NCI-H446 (cell line): ENCODE results near the gene CAGE1.
"Not testable (repeated sequence)": the region's sequence is repeated elsewhere in the genome, so short reads cannot be mapped to it uniquely, and the experiment has no call there.

Experiments used
- DNase-seq, 2 experiments: peaks; one replicate each; lab custom pipeline; 2025; lab: John Stamatoyannopoulos, UW

The CAGE1 gene

DNA sequence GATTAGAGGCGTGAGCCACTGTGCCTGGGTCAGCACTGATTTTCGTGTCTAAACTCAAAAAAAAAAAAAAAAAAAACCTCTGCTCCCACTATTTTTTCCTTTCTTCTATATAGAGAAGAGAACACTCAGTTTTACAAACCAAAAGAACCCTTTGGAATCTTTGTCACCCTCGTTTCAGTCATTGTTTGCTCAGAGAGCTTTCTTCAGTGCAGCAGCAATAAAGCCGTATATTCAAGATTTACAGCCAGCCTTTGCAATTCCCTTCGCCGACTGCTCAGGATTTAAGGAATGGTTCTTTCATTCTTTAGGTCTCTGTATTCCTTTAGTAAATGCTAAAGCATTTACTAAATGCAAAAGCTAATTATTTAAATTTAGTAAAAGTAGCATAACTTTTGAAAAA lies 20.2 kb upstream of the CAGE1 start:
- no peak for DNase-seq

DNA sequence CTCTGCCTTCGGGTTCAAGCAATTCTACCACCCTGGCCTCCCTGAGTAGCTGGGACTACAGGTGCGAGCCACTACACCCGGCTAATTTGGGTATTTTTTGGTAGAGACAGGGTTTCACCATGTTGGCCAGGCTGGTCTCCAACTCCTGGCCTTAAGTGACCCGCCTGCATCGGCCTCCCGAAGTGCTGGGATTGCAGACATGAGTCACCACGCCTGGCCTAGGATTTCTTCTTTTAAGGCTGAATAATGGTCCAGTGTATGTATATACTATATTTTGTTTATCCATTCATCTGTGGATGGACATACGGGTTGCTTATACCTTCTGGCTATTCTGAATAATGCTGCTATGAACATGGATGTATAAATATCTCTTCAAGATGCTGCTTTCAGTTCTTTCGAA lies 17.2 kb upstream of the CAGE1 start:
- no peak for DNase-seq

DNA sequence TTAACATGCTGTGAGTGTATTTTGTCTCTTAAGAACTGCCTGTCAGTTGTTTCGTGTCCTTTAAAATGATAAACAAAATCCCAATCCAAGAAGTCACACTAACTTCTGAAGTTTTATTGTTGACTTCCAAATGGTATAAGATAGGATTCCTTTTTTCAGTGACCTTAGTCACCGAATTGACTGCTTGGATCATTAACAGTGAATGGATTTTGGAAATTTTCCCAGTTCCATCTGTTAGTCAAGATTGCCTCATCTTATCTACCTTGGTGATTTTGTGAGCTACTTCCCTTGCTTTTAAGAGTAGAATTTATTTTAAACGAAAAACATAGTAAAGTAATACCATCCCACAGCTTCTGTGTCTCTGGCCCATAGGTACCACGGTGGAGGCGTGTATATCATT lies 15.0 kb upstream of the CAGE1 start:
- DNase-seq: no peak

DNA sequence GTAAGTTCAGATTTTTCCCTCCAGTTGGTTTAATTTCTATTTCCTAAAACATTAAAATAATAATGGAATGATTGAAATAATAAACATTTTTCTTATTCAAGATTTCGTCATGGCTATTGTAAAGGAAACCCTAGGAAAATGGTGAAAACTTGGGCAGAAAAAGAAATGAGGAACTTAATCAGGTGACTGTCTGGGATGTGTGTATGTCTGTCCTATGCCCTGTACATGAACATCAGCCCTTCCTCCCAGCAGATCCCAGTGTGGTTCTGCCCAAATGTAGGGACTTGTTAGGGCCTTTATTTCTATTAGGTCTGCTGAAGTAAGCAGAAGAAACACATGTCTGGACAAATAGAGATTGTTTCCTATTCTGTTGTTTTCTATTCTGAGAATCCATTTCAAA lies 13.2 kb upstream of the CAGE1 start:
- no peak for DNase-seq

DNA sequence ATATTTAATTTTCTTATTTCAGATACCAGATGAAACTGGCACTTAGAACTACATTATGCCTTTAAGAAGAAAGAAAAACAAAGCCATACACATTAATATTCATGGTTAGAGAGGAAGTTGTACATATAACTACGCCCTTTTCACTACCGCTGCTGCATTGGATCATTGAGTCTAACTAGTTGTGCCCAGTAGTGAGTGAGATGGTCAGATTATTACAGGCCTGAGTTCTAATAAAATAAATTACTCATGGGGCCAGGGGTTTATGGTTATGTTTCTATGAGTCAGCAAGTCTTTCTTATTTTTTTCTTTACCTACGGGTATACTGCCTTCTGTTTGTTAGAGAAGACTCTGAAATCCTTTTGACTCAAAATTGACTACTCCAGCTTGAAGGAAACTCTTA lies 11.5 kb upstream of the CAGE1 start:
- DNase-seq: no peak

DNA sequence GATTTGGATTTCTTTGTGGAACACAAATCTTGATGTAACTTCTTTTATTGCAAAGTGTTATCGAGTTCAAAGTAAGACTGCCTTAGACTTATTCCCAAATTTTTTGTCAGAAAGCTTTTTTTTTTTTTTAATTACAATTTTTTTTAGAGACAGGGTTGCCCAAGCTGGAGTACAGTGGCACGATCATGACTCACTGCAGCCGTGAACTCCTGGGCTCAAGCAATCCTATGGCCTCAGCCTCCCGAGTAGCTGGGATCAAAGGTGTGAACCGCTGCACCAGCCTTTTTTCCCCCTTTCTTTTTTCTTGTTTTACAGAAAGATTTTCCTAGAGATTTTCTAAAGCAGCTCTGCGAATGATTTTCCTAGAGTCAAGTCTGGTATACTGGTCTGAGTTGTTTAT lies 2.9 kb upstream of the CAGE1 start:
- no peak for DNase-seq

DNA sequence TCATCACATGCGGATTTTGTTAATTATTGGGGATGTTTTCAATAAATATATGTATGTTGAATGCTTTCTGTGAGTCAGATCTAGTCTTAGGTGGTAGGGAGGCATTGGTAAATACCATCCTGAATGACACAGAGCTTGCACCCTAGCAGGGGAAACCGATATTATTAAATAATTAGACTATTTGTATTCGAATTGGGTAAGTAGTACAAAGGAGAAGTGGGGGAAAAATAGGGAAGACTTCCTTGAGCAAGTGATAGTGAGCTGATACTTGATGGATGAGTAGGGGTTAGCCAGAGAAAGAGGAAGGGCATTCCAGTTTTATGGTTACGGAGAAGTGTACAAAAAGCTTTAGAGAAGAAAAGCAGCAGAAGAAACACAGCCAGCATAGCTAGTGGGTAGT lies 1.6 kb upstream of the CAGE1 start:
- DNase-seq: no peak

DNA sequence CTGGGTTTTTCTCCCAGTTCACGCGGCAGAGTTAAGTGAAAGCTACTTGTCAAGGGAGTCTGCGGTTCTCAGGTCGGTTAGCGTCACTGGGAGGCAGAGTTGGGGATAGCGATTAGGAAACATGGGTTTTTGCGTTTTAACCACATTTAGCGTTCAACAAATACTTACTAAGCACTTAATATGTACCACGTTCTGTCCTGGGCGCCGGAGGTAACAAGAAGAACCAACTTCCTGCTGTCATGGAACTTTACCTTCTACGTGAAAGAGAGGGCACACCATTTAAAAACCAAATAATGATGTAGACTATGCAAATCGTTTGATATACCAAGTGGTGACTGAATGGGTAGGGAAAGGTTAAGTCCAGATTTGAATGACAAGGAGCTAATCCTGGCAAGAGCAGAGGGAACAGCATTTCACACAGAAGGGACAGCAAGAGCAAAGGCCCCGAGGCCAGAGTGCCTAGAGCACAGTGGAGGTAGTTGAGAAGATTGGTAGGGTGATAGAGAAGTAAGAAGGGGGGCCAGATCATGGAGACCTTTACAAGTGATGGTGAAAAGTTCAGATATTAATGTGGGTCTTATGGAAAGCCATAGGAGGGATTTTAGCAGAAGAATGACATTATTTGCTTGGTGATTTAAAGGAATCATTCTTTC lies 810 bp upstream of the CAGE1 start:
- DNase-seq: no peak

DNA sequence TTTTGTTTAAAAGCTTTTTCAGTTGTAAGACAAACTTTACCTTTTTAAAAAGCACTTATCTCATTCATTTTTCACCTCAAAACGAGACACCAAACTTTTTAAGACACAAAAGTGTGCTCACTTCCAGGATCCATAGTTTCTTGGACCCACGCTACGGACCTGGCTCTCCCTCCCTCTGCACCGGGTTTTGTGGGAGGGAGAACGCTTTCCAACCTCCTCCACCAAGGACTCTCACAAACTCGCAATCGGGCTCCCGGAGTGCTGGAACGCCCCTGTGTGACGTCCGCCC lies 436 bp downstream of the CAGE1 start:
- no peak for DNase-seq

DNA sequence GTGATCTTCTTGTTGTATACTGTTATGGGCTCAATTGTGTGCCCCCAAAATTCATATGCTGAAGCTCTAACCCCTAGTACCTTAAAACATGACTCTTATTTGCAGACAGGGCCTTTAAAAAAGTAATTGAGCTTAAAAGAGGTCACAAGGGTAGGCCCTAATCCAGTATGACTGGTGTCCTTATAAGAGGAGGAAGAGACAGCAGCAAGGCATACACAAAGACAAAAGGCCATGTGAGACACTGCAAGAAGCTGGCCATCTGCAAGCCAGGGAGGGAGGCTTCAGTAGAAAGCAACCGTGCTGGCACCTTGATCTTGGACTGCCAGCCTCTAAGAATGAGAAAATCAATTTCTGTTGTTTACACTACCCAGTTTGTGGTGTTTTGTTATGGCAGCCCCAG lies 8.4 kb downstream of the CAGE1 start:
- DNase-seq: no peak

DNA sequence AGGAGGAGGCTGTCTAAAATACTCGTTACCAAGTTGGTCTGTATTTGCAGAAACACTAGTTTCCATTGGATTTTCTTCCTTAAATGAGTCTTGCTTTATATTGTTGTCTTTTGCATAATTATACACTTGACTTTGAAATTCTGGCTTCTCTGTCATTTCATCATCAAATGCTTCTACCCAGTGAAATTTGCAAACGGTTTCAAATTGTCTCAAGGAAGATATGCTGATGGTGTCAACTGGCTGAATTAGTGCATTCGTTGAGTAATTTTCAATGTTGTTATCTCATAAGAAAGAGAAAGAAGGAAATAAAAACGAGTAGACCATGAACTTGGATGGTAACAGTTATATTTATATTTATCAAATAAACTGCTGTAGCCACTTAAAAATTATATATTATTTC lies 10.8 kb downstream of the CAGE1 start:
- no peak for DNase-seq

DNA sequence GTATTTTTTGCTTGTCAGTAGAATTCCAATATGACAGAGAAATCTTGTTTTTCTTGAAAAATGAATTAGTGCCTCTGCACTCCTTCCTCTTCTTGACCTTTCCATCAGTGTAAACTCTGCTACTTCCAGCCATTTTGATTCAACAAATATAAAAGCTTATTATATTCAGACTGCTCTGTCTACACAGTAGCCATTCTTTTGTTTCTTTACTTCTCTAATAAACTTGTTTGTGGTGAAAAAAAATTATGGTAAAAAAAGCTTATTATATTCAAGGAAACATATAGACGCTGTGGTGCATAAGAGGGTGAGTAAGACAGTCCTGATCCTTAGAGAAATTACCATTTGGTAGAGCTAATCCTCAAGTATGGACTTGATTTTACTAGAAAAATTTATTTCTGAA lies 11.6 kb downstream of the CAGE1 start:
- no peak for DNase-seq

DNA sequence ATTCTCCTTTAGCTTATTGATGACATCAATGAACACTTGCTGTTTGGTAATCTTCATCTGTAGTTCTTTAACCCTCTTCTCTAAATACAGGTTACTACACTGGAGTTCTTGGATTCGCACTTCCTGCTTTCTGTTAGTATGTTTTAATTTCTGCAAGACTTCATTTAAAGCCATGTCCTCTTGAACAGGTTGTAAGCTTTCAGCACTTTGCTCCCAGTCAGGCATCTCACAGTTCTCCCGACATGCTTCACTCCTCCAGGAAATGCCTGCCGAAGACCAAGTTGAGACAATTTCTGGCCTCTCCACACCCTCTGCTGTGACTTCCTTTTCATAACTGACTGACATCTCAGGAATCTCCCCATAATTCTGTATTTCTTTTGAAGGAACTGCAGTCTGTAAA lies 15.8 kb downstream of the CAGE1 start:
- DNase-seq: no peak

DNA sequence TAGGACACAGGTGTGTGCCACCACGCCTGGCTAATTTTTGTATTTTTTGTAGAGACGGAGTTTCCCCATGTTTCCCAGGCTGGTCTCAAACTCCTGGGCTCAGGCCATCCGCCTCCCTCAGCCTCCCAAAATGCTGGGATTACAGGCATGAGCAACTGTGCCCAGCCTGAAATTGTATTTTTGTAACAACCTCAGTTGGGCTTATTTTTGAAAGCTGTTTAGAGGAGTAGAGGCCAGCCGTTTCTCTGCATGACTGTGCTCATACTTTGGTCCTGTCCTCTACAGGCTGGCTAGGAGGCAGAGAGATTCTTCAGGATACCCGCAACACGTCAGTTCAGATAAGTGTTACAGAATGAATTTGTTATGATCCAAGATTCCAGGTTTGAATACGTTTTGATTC lies 22.1 kb downstream of the CAGE1 start:
- no peak for DNase-seq

DNA sequence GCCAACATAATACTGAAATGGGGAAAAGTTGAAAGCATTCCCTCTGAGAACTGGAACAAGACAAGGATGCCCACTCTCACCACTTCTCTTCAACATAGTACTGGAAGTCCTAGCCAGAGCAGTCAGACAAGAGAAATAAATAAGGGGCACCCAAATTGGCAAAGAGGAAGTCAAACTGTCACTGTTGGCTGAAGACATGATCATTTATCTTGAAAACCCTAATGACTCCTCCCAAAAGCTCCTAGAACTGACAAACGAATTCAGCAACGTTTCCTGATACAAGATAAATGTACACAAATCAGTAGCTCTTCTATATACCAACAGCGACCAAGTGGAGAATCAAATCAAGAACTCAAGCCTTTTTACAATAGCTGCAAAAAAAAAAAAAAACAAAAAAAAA lies 37.6 kb downstream of the CAGE1 start:
- DNase-seq: not testable (repeated sequence)

DNA sequence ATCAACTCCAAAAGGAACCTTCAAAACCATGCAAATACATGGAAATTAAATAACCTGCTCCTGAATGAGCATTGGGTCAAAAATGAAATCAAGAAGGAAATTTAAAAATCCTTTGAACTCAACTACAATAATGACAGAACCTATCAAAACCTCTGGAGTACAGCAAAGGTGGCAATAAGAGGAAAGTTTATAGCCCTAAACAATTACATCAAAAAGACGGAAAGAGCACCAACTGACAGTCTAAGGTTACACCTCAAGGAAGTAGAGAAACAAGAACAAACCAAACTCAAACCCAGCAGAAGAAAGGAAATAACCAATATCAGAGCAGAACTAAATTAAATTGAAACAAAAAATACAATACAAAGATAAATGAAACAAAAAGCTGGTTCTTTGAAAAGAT lies 39.0 kb downstream of the CAGE1 start:
- not testable (repeated sequence) for DNase-seq

DNA sequence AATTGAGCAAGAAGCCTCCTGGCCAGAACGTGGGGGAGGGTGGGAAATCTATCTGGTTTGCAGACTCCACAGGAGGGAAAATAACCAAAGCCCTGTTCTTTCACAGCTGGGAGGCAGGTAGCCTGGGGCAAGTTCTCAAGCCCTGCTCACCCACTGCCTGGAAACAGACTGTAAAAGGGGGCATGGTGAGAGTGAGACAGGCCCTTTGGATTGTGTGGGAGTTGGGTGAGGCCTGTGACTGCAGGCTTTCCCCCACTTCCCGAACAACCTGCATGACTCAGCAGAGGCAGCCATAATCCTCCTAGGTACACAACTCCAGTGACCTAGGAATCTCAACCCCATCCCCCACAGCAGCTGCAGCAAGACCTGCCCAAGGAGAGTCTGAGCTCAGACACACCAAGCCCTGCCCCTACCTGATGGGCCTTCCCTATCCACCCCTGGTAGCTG lies 42.0 kb downstream of the CAGE1 start:
- not testable (repeated sequence) for DNase-seq

DNA sequence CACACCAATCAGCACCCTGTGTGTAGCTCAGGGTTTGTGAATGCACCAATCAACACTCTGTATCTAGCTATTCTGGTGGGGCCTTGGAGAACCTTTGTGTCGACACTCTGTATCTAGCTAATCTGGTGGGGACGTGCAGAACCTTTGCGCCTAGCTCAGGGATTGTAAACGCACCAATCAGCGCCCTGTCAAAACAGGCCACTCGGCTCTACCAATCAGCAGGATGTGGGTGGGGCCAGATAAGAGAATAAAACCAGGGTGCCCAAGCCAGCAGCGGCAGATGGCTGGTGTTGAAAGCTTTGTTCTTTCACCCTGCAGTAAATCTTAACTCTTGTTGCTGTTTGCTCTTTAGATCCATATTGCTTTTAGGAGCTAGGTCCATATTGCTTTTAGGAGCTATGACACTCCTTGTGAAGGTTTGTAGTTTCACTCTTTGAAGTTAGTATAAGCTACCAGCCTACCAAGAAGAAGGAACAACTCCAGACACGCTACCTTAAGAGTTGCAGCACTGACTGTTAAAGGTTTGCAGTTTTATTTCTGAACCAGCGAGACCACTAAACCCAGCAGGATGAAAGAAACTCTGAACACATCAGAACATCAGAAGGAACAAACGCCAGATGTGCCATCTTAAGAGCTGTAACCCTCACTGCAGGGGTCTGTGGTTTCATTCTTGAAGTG lies 44.6 kb downstream of the CAGE1 start:
- not testable (repeated sequence) for DNase-seq

DNA sequence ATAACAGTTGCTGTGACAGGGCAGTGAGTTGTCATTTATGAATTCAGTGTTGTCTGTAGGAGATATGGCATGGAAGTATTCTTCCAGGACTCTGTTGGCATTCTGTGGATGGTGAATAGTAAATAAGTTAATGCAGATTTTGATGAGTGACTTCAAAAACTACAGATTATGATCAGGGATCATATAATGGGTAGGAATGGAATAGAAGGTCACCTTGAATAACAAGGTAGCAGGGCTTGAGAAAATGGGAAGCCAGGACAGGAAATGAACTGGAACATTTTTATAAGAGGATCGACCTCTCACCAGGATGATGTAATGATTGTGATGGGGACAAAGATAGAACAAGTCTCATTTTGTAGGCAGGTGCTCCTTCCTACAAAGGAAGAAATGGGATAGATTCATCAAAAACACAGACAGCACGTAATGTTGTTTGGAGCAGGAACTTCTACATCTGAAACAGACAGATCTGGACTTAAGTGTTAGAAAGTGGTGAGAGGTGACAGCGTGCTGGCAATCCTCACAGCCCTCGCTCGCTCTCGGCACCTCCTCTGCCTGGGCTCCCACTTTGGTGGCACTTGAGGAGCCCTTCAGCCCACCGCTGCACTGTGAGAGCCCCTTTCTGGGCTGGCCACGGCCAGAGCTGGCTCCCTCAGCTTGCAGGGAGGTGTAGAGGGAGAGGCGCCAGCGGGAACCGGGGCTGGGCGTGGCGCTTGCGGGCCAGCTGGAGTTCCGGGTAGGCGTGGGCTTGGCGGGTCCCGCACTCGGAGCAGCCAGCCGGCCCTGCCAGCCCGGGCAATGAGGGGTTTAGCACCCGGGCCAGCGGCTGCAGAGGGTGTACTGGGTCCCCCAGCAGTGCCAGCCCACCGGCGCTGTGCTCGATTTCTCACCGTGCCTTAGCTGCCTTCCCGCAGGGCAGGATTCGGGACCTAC lies 45.7 kb downstream of the CAGE1 start:
- DNase-seq: no peak

DNA sequence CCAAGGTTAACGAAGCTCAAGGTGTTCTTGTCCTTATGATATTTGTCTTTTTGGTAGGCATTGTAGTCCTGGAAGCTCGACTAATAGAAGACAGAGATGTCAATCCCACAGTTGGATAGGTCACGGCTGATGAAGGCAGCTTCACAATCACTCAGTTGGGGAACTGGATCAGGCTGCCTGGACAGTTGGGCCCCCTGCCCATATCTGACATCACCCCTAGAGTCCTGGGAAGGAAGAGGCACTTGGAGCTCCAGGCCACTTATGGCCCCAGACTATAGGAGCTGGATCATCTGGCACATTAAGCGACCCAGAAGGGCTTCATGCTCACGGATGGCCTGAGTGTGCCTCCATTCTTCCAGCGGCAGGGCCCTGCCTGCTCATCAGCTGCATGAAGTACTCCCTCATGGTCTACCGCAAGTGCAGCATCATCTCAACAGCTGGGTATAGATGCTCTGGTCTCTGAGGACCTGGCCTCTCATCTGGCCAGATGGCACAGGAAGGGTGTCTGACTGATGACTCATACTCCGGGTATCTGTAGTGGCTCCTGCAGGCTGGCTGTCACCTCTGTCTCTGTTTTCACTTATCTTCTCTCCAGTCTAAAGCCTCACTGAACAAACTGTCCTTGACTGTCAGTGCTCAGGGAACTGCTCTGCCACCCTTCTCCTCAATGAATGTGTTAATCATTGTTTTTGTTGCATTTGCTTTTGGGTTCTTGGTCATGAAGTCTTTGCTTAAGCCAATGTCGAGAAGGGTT lies 47.4 kb downstream of the CAGE1 start:
- DNase-seq: no peak

DNA sequence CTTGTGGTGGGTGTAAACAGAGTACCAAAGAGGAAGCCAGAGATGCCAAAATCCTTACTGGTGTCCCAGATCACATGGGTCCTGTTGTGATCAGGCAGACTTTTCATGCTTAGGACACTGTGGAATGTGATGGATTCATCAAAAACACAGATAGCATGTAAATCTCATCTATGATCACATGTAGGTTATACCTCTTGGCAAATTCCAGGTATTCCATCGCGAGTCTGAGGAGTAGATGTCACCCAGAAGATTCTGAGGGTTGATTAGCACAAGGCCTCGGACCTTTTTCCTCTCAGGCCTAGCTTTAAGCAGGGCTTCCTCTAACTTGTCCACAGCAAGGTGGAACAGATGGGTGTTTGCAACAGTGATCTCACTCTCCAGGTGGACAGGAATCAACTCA lies 48.3 kb downstream of the CAGE1 start:
- DNase-seq: no peak

DNA sequence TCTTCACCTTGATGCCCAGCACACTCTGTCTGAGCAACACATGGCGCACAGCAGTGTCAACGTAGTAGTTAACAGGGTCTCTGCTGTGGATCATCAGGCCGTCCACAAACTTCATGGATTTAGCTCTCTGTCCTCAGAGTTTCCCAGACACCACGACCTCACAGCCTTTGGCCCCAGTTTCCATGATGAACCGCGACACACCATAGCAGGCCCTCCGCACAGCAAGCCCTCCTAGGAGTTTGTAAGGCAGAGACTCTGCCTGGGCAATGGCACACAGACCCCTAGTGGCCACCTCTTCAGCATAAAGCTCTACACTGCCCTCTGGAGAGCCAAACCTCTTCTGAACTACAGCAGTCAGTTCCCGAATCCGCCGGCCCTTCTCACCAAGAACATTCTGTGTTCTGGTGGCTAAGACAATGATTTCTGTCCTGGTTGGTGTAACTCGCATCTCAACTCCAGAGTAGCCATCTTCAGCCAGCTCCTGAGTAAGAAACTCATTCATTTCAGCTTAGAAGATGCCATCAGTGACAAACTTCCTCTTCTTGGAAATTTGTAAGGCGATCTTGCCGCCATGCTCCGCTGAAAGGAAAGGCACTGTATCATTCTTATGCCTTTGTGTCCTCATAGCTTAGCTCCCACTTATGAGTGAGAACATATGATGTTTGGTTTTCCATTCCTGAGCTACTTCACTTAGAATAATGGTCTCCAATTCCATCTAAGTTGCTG lies 50.4 kb downstream of the CAGE1 start:
- DNase-seq: not testable (repeated sequence)
